ENCODE measurements around the gene NOP14. TPM values are rescaled to one million over a fixed set of nuclear protein-coding genes. Genes with fewer than 3 reads are reported as not detected.

The NOP14 gene
- total and polyA plus RNA-seq, 2 of the 8 experiments (the other 6 are each of a cell fraction or from before 2014, with no cell fraction given) = 8.6 to 45.3 TPM

- H3K36me3 ChIP-seq (ENCODE audit: control insufficient read depth in 2 of 4, insufficient read depth in 4 of 4, low read length in 3 of 4) = peaks cover 4 to 31% (median 21%) of the 10 kb centered on the region in 4 experiments
- WGBS, 2 experiments (ENCODE audit: extremely low coverage in 1 of 2, insufficient coverage in 1 of 2, insufficient read length in 1 of 2, insufficient replicate concordance in 2 of 2, low coverage in 1 of 2, low lambda C conversion rate in 2 of 2, missing lambda C conversion rate in 1 of 2) = 91% methylated on average over 22 of the region's 34 CpGs; no CpG with 5 or more reads in 1 of the 2 experiments
- peak in 1 of 2 experiments; percentile 60 for DNase-seq (ENCODE audit: low read depth in 1 of 2, low spot score in 2 of 2)
- TF ChIP-seq TCF12 (IDR thresholded peaks at IDR 0.05; ENCODE audit: low read depth, low read length) = no peak
- TF ChIP-seq, protein P1, sequence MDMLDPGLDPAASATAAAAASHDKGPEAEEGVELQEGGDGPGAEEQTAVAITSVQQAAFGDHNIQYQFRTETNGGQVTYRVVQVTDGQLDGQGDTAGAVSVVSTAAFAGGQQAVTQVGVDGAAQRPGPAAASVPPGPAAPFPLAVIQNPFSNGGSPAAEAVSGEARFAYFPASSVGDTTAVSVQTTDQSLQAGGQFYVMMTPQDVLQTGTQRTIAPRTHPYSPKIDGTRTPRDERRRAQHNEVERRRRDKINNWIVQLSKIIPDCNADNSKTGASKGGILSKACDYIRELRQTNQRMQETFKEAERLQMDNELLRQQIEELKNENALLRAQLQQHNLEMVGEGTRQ (IDR thresholded peaks at IDR 0.05; ENCODE audit: low read length) = no peak
- no peak for TF ChIP-seq ZNF274 (IDR thresholded peaks at IDR 0.05; ENCODE audit: borderline replicate concordance, extremely low read depth, low read length)
- TF ChIP-seq SUZ12 (IDR thresholded peaks at IDR 0.05; ENCODE audit: low read length) = no peak
- TF ChIP-seq POU5F1 (IDR thresholded peaks at IDR 0.05; ENCODE audit: low read depth, low read length) = no peak
- no peak for TF ChIP-seq KDM5A (IDR thresholded peaks at IDR 0.05; ENCODE audit: low read length)
- TF ChIP-seq SP1 (IDR thresholded peaks at IDR 0.05; ENCODE audit: low read depth, low read length) = no peak
- no peak for TF ChIP-seq SIN3A (conservative IDR thresholded peaks at IDR 0.05 in 1 of 2, IDR thresholded peaks at IDR 0.05 in 1 of 2; ENCODE audit: low read depth in 1 of 2, low read length in 2 of 2)
- no peak for TF ChIP-seq SIX5 (IDR thresholded peaks at IDR 0.05; ENCODE audit: low read depth, low read length)
- 0 out of 2 replicates have a peak, but pooled peaks have one; percentile 1 for TF ChIP-seq POLR2AphosphoS5 (IDR thresholded peaks at IDR 0.05; ENCODE audit: low read depth, low read length)
- TF ChIP-seq SP4 (IDR thresholded peaks at IDR 0.05; ENCODE audit: low read length) = no peak
- TF ChIP-seq RFX5 (IDR thresholded peaks at IDR 0.05; ENCODE audit: borderline replicate concordance, low read depth, low read length) = no peak
Observed at GRCh38 chr4:2930758-2931511, 32.3 kb downstream of the NOP14 start.

More at GRCh38 chr4:2930758-2931511, 32.3 kb downstream of the NOP14 start:
- no peaks in the 10 kb centered on the region for H3K27me3 ChIP-seq (replicated peaks in 1 of 4; ENCODE audit: control insufficient read depth in 3 of 4, extremely low read depth in 1 of 4, insufficient read depth in 3 of 4, low read length in 3 of 4)
- H3K23me2 ChIP-seq (ENCODE audit: low read depth, low read length) = peaks cover 15% of the 10 kb centered on the region
- H3K27ac ChIP-seq (ENCODE audit: low read depth, low read length) = 0 out of 2 replicates have a peak overlapping the region, but pooled peaks have one; percentile 28
- no peak overlapping the region for H2AFZ ChIP-seq (ENCODE audit: low read length)
- H2BK120ac ChIP-seq (replicated peaks; ENCODE audit: low read depth, low read length) = no peak overlapping the region
- peaks cover 0 to 12% (median 4%) of the 10 kb centered on the region in 4 experiments; a peak in 5 of 7 replicates for H3K4me1 ChIP-seq (replicated peaks in 1 of 4; ENCODE audit: control insufficient read depth in 3 of 4, insufficient read depth in 4 of 4, low read length in 3 of 4)
- H3K9me3 ChIP-seq (ENCODE audit: insufficient read depth in 2 of 2, low read depth in 1 of 2, low read length in 1 of 2) = no peaks in the 10 kb centered on the region
- H2BK5ac ChIP-seq (ENCODE audit: low read depth, low read length) = no peak overlapping the region
- ChIA-PET POLR2A (ENCODE audit: partially characterized antibody) (interaction anchor here (0.6 to 1.8 kb wide), 3 partner anchors 8 to 214 kb away, joined by 3 to 5 read pairs (median 3); partner anchors contain the start of gene ADD1), CTCF (ENCODE audit: partially characterized antibody) (interaction anchor here (0.6 to 2.3 kb wide), 8 partner anchors 18 to 164 kb away, joined by 3 to 6 read pairs (median 4); no protein-coding TSS in a partner anchor)
- no peak overlapping the region for H4K91ac ChIP-seq (replicated peaks; ENCODE audit: insufficient read length, low read length)
- peaks cover 0 to 15% of the 10 kb centered on the region in 2 experiments; a peak in 2 of 4 replicates for H3K79me2 ChIP-seq (ENCODE audit: control insufficient read depth in 1 of 2, insufficient read depth in 2 of 2, low read length in 2 of 2)
- no peak overlapping the region for H3K56ac ChIP-seq (replicated peaks; ENCODE audit: insufficient read length, low read depth, low read length)
- FAIRE-seq = no peak
- H3K4ac ChIP-seq (replicated peaks; ENCODE audit: insufficient read length, low read depth, low read length) = no peak overlapping the region
- no peak overlapping the region for H3K18ac ChIP-seq (ENCODE audit: extremely low read depth, low read length)
- peaks cover 5% of the 10 kb centered on the region for H3K79me1 ChIP-seq (ENCODE audit: low read depth, low read length)
- H2AK5ac ChIP-seq (ENCODE audit: low read depth, low read length) = no peak overlapping the region
- H2BK12ac ChIP-seq (ENCODE audit: low read depth, low read length) = no peak overlapping the region
- no peak overlapping the region for H2BK20ac ChIP-seq (ENCODE audit: low read length)
- H3K4me2 ChIP-seq (ENCODE audit: insufficient read depth in 1 of 2, low read depth in 2 of 2, low read length in 2 of 2) = no peak overlapping the region
- no peak overlapping the region for H3K14ac ChIP-seq (ENCODE audit: insufficient read length)
- H4K5ac ChIP-seq (ENCODE audit: insufficient read length, low read depth, low read length) = no peak overlapping the region
- H4K8ac ChIP-seq (ENCODE audit: extremely low read depth, insufficient read depth, low read length) = no peak overlapping the region
- H3K23ac ChIP-seq (ENCODE audit: insufficient read length) = no peak overlapping the region
- H3K4me3 ChIP-seq (ENCODE audit: extremely low read depth in 1 of 4, insufficient read depth in 2 of 4, low read depth in 3 of 4, low read length in 4 of 4) = no peak overlapping the region
- no peak overlapping the region for H2BK15ac ChIP-seq (ENCODE audit: low read length)
- H3K9ac ChIP-seq (replicated peaks in 1 of 4; ENCODE audit: extremely low read depth in 1 of 4, low read depth in 3 of 4, low read length in 3 of 4) = no peak overlapping the region
- peaks cover 4 to 19% of the 10 kb centered on the region in 2 experiments for H4K20me1 ChIP-seq (replicated peaks in 1 of 2; ENCODE audit: control insufficient read depth in 1 of 2, insufficient read depth in 2 of 2, low read length in 2 of 2)
